ENCODE measurements around the gene PXT1.
"Not testable (repeated sequence)": the region's sequence is repeated elsewhere in the genome, so short reads cannot be mapped to it uniquely, and the experiment has no call there.

Gene PXT1

DNA sequence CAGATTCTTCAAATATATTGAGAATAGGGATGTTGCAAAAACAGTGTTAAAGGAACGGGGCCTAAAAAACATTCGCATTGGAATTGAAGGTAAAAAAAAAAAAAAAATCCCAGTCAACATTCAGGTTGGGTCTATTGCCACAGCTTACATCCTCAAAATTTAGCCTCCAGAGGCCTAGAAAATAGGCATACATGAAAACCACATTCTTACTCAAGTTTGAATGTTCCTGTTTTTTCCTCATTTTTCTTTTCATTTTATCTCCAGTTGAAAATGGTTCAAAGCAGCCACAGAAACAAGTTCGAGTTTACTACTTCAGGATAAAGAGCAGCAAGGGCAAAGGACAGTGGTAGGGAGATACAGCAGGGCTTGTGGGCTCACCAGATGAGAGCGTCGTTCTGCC lies 42.1 kb upstream of the PXT1 start:
- POLR2A ChIA-PET, result no interaction called here
- no peak overlapping the region for H3K4me3 ChIP-seq (ENCODE audit: control insufficient read depth in 1 of 7, extremely low read depth in 1 of 7, insufficient read depth in 4 of 7, low read depth in 2 of 7, low read length in 6 of 7)
- H3K4me1 ChIP-seq (ENCODE audit: control extremely low read depth in 1 of 4, control insufficient read depth in 4 of 4, insufficient read depth in 4 of 4, low read length in 3 of 4), result no peaks in the 10 kb centered on the region
- H3K36me3 ChIP-seq (ENCODE audit: control insufficient read depth in 4 of 4, insufficient read depth in 4 of 4, low read length in 3 of 4), result peaks cover 11 to 78% (median 51%) of the 10 kb centered on the region in 4 experiments
- CTCF ChIA-PET, result interaction anchor here (0.6 to 0.9 kb wide), 2 partner anchors 14 to 29 kb away, joined by 3 read pairs; no protein-coding TSS in a partner anchor
- H3K27ac ChIP-seq (ENCODE audit: insufficient read depth in 1 of 2, low read depth in 1 of 2, low read length in 2 of 2, poor library complexity in 1 of 2, severe bottlenecking in 2 of 2), result no peak overlapping the region
- 86% methylated on average over 3 of the region's 5 CpGs for WGBS (ENCODE audit: insufficient coverage)
- no peaks in the 10 kb centered on the region for H3K27me3 ChIP-seq (replicated peaks in 2 of 5; ENCODE audit: control insufficient read depth in 4 of 5, insufficient read depth in 5 of 5, low read length in 4 of 5)
- H3K9me3 ChIP-seq (ENCODE audit: control extremely low read depth in 1 of 5, control insufficient read depth in 4 of 5, insufficient read depth in 2 of 5, low read depth in 1 of 5, low read length in 4 of 5), result no peaks in the 10 kb centered on the region
- DNase-seq, result no peak

DNA sequence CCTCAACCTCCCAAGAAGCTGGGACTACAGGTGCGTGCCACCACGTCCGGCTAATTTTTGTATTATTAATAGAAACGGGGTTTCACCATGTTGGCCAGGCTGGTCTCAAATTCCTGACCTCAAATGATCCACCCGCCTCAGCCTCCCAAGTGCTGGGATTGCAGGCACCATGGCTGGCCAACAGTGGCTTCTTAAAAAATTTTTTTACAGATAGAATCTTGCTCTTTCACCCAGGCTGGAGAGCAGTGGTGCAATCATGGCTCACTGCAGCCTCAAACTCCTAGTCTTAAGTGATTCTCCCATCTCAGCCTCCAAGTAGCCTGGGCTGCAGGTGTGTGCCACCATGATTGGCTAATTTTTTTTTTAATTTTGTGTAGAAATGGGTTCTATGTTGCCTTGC lies 40.7 kb upstream of the PXT1 start:
- H3K36me3 ChIP-seq (ENCODE audit: control insufficient read depth in 4 of 4, insufficient read depth in 4 of 4, low read length in 3 of 4), result peaks cover 11 to 67% (median 46%) of the 10 kb centered on the region in 4 experiments
- WGBS (ENCODE audit: insufficient coverage), result 93% methylated on average over 5 of the region's 5 CpGs

GRCh38 chr6:36479256-36479655 lies 36.6 kb upstream of the PXT1 start:
- no peaks in the 10 kb centered on the region for H3K27me3 ChIP-seq (replicated peaks in 2 of 5; ENCODE audit: control insufficient read depth in 4 of 5, insufficient read depth in 5 of 5, low read length in 4 of 5)
- H3K4me1 ChIP-seq (ENCODE audit: control extremely low read depth in 1 of 4, control insufficient read depth in 4 of 4, insufficient read depth in 4 of 4, low read length in 3 of 4), result peaks cover 12 to 28% (median 20%) of the 10 kb centered on the region in 4 experiments
- POLR2A ChIA-PET, result interaction anchor here (1.1 kb wide), 1 partner anchor 14 kb away, joined by 3 read pairs; no protein-coding TSS in a partner anchor
- DNase-seq, result no peak
- no peak overlapping the region for H3K4me3 ChIP-seq (ENCODE audit: control insufficient read depth in 1 of 7, extremely low read depth in 1 of 7, insufficient read depth in 4 of 7, low read depth in 2 of 7, low read length in 6 of 7)
- no peak overlapping the region for H3K27ac ChIP-seq (ENCODE audit: insufficient read depth in 1 of 2, low read depth in 1 of 2, low read length in 2 of 2, poor library complexity in 1 of 2, severe bottlenecking in 2 of 2)
- H3K36me3 ChIP-seq (ENCODE audit: control insufficient read depth in 4 of 4, insufficient read depth in 4 of 4, low read length in 3 of 4), result peaks cover 0 to 35% (median 24%) of the 10 kb centered on the region in 4 experiments
- WGBS (ENCODE audit: insufficient coverage), result 100% methylated on average over 1 of the region's 1 CpG
- H3K9me3 ChIP-seq (ENCODE audit: control extremely low read depth in 1 of 5, control insufficient read depth in 4 of 5, insufficient read depth in 2 of 5, low read depth in 1 of 5, low read length in 4 of 5), result no peaks in the 10 kb centered on the region
- CTCF ChIA-PET, result interaction anchor here (0.7 to 3.0 kb wide), 4 partner anchors 10 to 49 kb away, joined by 3 to 15 read pairs (median 3); no protein-coding TSS in a partner anchor

More for the DNA sequence above, 40.7 kb upstream of the PXT1 start:
- H3K27me3 ChIP-seq (replicated peaks in 2 of 5; ENCODE audit: control insufficient read depth in 4 of 5, insufficient read depth in 5 of 5, low read length in 4 of 5); CTCF ChIA-PET; DNase-seq; H3K9me3 ChIP-seq (ENCODE audit: control extremely low read depth in 1 of 5, control insufficient read depth in 4 of 5, insufficient read depth in 2 of 5, low read depth in 1 of 5, low read length in 4 of 5); H3K4me3 ChIP-seq (ENCODE audit: control insufficient read depth in 1 of 7, extremely low read depth in 1 of 7, insufficient read depth in 4 of 7, low read depth in 2 of 7, low read length in 6 of 7); H3K27ac ChIP-seq (ENCODE audit: insufficient read depth in 1 of 2, low read depth in 1 of 2, low read length in 2 of 2, poor library complexity in 1 of 2, severe bottlenecking in 2 of 2); POLR2A ChIA-PET; H3K4me1 ChIP-seq (ENCODE audit: control extremely low read depth in 1 of 4, control insufficient read depth in 4 of 4, insufficient read depth in 4 of 4, low read length in 3 of 4): not testable (repeated sequence)

DNA sequence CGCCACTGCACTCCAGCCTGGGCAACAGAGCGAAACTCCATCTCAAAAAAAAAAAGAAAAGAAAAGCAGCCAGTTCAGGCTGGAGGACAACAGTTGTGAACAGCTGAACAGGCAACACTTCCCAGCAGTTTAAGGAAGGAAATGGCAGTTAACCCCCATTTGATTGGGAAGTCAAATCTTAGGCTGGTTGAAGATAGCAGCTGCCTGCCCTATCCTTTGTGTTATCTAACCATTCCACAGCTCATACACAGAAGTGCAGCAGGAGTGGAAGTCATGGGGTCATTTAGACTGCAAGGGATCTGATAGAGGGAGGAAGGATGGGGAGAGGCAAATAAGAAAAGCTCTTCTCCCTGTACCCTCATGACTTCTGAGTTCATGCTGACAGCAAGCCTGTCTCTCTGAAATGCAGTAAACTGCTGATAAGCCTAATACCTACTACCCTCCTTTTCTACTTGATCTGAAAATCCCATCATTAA lies 35.4 kb upstream of the PXT1 start:
- Histone ChIP-seq H3K36me3 (ENCODE audit: control insufficient read depth in 4 of 4, insufficient read depth in 4 of 4, low read length in 3 of 4) (peaks cover 0 to 34% (median 20%) of the 10 kb centered on the region in 4 experiments), H3K4me3 (ENCODE audit: control insufficient read depth in 1 of 7, extremely low read depth in 1 of 7, insufficient read depth in 4 of 7, low read depth in 2 of 7, low read length in 6 of 7) (peak overlapping the region in 1 of 7 experiments; percentile 8), H3K9me3 (ENCODE audit: control extremely low read depth in 1 of 5, control insufficient read depth in 4 of 5, insufficient read depth in 2 of 5, low read depth in 1 of 5, low read length in 4 of 5) (no peaks in the 10 kb centered on the region), H3K27ac (ENCODE audit: insufficient read depth in 1 of 2, low read depth in 1 of 2, low read length in 2 of 2, poor library complexity in 1 of 2, severe bottlenecking in 2 of 2) (peak overlapping the region in 1 of 2 experiments; percentile 39), H3K27me3 (replicated peaks in 2 of 5; ENCODE audit: control insufficient read depth in 4 of 5, insufficient read depth in 5 of 5, low read length in 4 of 5) (no peaks in the 10 kb centered on the region), H3K4me1 (ENCODE audit: control extremely low read depth in 1 of 4, control insufficient read depth in 4 of 4, insufficient read depth in 4 of 4, low read length in 3 of 4) (peaks cover 12 to 31% (median 20%) of the 10 kb centered on the region in 4 experiments)
- WGBS (ENCODE audit: insufficient coverage), result no CpG with 5 or more reads among the region's 2 CpGs
- ChIA-PET POLR2A (interaction anchor here (0.7 to 1.1 kb wide), 3 partner anchors 12 to 107 kb away, joined by 3 to 4 read pairs (median 3); no protein-coding TSS in a partner anchor), CTCF (interaction anchor here (1.0 to 3.0 kb wide), 7 partner anchors 9 to 59 kb away, joined by 3 to 15 read pairs (median 4); no protein-coding TSS in a partner anchor)
- DNase-seq, result peak; percentile 59 to 81 (median 62)

DNA sequence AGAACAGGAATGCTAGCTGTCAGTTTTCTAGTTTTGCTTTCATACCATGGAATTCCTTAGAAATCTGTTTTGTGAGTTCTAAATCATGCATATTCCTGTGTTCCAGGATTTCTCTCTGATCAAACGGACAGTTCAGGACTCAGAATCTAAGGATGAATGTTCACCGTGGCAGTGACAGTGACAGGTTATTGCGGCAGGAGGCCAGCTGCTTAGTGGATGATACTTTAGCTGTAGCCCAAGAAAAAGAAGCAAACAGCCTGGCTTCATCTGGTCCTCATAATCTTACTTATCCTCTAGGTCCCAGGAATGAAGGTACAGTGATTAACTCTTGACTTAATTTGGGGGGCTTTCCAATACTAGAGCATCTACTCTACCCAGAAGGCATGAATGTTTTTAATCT lies 27.3 kb upstream of the PXT1 start:
- WGBS (ENCODE audit: insufficient coverage), result 100% methylated on average over 3 of the region's 3 CpGs
- peaks cover 0 to 8% (median 0%) of the 10 kb centered on the region in 4 experiments for H3K4me1 ChIP-seq (ENCODE audit: control extremely low read depth in 1 of 4, control insufficient read depth in 4 of 4, insufficient read depth in 4 of 4, low read length in 3 of 4)
- peaks cover 0 to 24% (median 17%) of the 10 kb centered on the region in 4 experiments for H3K36me3 ChIP-seq (ENCODE audit: control insufficient read depth in 4 of 4, insufficient read depth in 4 of 4, low read length in 3 of 4)
- no peaks in the 10 kb centered on the region for H3K9me3 ChIP-seq (ENCODE audit: control extremely low read depth in 1 of 5, control insufficient read depth in 4 of 5, insufficient read depth in 2 of 5, low read depth in 1 of 5, low read length in 4 of 5)
- no peak overlapping the region for H3K27ac ChIP-seq (ENCODE audit: insufficient read depth in 1 of 2, low read depth in 1 of 2, low read length in 2 of 2, poor library complexity in 1 of 2, severe bottlenecking in 2 of 2)
- no peaks in the 10 kb centered on the region for H3K27me3 ChIP-seq (replicated peaks in 2 of 5; ENCODE audit: control insufficient read depth in 4 of 5, insufficient read depth in 5 of 5, low read length in 4 of 5)
- no peak overlapping the region for H3K4me3 ChIP-seq (ENCODE audit: control insufficient read depth in 1 of 7, extremely low read depth in 1 of 7, insufficient read depth in 4 of 7, low read depth in 2 of 7, low read length in 6 of 7)
- POLR2A ChIA-PET, result interaction anchor here (0.7 kb wide), 1 partner anchor 15 kb away, joined by 3 read pairs; no protein-coding TSS in a partner anchor
- no peak for DNase-seq
- CTCF ChIA-PET, result interaction anchor here (0.7 to 3.0 kb wide), 6 partner anchors 9 to 61 kb away, joined by 3 to 15 read pairs (median 3); no protein-coding TSS in a partner anchor

DNA sequence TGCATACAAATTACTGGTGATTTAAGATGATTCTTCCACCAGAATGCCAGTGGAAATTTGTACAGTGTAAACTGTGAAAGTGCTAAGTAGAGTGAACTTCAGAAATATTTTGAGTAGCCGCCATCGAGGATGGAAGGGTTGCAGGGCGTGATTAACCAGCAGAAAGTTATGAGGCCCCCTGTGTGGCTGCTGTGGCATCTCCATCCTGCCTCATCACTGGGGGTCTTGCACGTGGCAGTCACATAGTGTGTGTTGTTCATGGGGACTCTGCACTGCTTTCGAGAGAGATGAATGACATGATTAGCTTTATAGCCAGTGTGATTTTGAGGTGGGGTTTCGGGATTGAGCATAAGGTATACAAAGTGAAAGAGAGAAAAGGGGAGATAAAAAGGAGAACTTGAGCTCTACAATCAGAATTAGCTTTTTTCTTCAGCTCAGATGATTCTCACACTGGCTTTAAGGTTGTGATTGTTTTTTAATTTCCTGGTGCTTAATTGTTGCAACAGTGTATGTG lies 26.6 kb upstream of the PXT1 start:
- peaks cover 0 to 18% (median 17%) of the 10 kb centered on the region in 4 experiments for H3K36me3 ChIP-seq (ENCODE audit: control insufficient read depth in 4 of 4, insufficient read depth in 4 of 4, low read length in 3 of 4)
- POLR2A ChIA-PET, result interaction anchor here (0.5 to 0.7 kb wide), 3 partner anchors 14 to 426 kb away, joined by 3 to 4 read pairs (median 4); no protein-coding TSS in a partner anchor
- no peak overlapping the region for H3K4me3 ChIP-seq (ENCODE audit: control insufficient read depth in 1 of 7, extremely low read depth in 1 of 7, insufficient read depth in 4 of 7, low read depth in 2 of 7, low read length in 6 of 7)
- H3K27ac ChIP-seq (ENCODE audit: insufficient read depth in 1 of 2, low read depth in 1 of 2, low read length in 2 of 2, poor library complexity in 1 of 2, severe bottlenecking in 2 of 2), result no peak overlapping the region
- WGBS (ENCODE audit: insufficient coverage), result 72% methylated on average over 6 of the region's 6 CpGs
- H3K9me3 ChIP-seq (ENCODE audit: control extremely low read depth in 1 of 5, control insufficient read depth in 4 of 5, insufficient read depth in 2 of 5, low read depth in 1 of 5, low read length in 4 of 5), result no peaks in the 10 kb centered on the region
- peaks cover 0 to 5% (median 0%) of the 10 kb centered on the region in 4 experiments for H3K4me1 ChIP-seq (ENCODE audit: control extremely low read depth in 1 of 4, control insufficient read depth in 4 of 4, insufficient read depth in 4 of 4, low read length in 3 of 4)
- peak in 2 of 3 donors; percentile 6 to 17 for DNase-seq
- no peaks in the 10 kb centered on the region for H3K27me3 ChIP-seq (replicated peaks in 2 of 5; ENCODE audit: control insufficient read depth in 4 of 5, insufficient read depth in 5 of 5, low read length in 4 of 5)
- CTCF ChIA-PET, result interaction anchor here (0.8 to 3.0 kb wide), 4 partner anchors 9 to 37 kb away, joined by 3 to 15 read pairs (median 3); no protein-coding TSS in a partner anchor

GRCh38 chr6:36467625-36468024 lies 25.0 kb upstream of the PXT1 start:
- CTCF ChIA-PET, result interaction anchor here (3.0 kb wide), 1 partner anchor 11 kb away, joined by 15 read pairs; no protein-coding TSS in a partner anchor
- Histone ChIP-seq H3K4me3 (ENCODE audit: control insufficient read depth in 1 of 7, extremely low read depth in 1 of 7, insufficient read depth in 4 of 7, low read depth in 2 of 7, low read length in 6 of 7) (no peak overlapping the region), H3K27ac (ENCODE audit: insufficient read depth in 1 of 2, low read depth in 1 of 2, low read length in 2 of 2, poor library complexity in 1 of 2, severe bottlenecking in 2 of 2) (no peak overlapping the region), H3K27me3 (replicated peaks in 2 of 5; ENCODE audit: control insufficient read depth in 4 of 5, insufficient read depth in 5 of 5, low read length in 4 of 5) (no peaks in the 10 kb centered on the region), H3K36me3 (ENCODE audit: control insufficient read depth in 4 of 4, insufficient read depth in 4 of 4, low read length in 3 of 4) (peaks cover 2 to 18% (median 17%) of the 10 kb centered on the region in 4 experiments), H3K4me1 (ENCODE audit: control extremely low read depth in 1 of 4, control insufficient read depth in 4 of 4, insufficient read depth in 4 of 4, low read length in 3 of 4) (peaks cover 0 to 3% (median 0%) of the 10 kb centered on the region in 4 experiments), H3K9me3 (ENCODE audit: control extremely low read depth in 1 of 5, control insufficient read depth in 4 of 5, insufficient read depth in 2 of 5, low read depth in 1 of 5, low read length in 4 of 5) (no peaks in the 10 kb centered on the region)
- WGBS (ENCODE audit: insufficient coverage), result 100% methylated on average over 1 of the region's 3 CpGs
- POLR2A ChIA-PET, result no interaction called here
- DNase-seq, result no peak
